ENCODE data around the gene NXPH1.

DNA sequence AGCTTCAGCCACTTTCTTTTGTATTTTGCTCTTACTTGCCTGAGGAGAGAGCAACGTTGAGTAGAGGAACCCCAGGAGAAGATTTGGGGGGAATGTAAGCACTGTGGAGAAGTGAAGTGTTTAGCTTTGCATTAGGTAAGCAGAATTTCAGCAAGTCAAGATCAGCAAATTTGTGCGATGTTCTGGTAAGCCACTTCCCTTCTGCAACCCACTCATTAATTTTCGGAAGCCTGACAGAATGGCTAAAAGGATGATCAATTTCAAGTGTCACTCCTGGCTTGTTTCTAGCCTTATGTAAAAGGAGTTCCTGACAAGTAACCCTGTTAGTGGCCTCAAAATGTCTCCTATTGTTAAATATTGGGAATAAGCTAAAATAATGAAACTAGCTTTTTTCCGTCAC, 48.5 kb upstream of the NXPH1 start:
- TF ChIP-seq, protein P1, sequence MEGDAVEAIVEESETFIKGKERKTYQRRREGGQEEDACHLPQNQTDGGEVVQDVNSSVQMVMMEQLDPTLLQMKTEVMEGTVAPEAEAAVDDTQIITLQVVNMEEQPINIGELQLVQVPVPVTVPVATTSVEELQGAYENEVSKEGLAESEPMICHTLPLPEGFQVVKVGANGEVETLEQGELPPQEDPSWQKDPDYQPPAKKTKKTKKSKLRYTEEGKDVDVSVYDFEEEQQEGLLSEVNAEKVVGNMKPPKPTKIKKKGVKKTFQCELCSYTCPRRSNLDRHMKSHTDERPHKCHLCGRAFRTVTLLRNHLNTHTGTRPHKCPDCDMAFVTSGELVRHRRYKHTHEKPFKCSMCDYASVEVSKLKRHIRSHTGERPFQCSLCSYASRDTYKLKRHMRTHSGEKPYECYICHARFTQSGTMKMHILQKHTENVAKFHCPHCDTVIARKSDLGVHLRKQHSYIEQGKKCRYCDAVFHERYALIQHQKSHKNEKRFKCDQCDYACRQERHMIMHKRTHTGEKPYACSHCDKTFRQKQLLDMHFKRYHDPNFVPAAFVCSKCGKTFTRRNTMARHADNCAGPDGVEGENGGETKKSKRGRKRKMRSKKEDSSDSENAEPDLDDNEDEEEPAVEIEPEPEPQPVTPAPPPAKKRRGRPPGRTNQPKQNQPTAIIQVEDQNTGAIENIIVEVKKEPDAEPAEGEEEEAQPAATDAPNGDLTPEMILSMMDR (optimal IDR thresholded peaks at IDR 0.05 in 1 of 3, IDR thresholded peaks at IDR 0.05 in 1 of 3, conservative IDR thresholded peaks at IDR 0.05 in 1 of 3; ENCODE audit: extremely low read depth in 1 of 3, insufficient read depth in 2 of 3, low read length in 3 of 3): no peak
- TF ChIP-seq EZH2 (IDR thresholded peaks at IDR 0.05; ENCODE audit: low read length): no peak

Measured in keratinocyte (primary cell).